Parathyroid adenoma (tissue), 2 donors: ENCODE data around the gene CAT.
A peak's percentile ranks its signal among the peaks of the same experiment; 100 is the strongest.

ENCODE experiments used
- H2AFZ ChIP-seq: fragments of 300-600 bp; sonication (generic); one replicate; pipeline ENCODE4 v1.7.0; 2017; ENCODE audit warnings: antibody characterized with exemption, mild to moderate bottlenecking
- H3K27ac ChIP-seq: fragments of 300-600 bp; sonication (generic); one replicate; pipeline ENCODE4 v1.7.0; 2017
- H3K27me3 ChIP-seq: fragments of 300-600 bp; sonication (generic); one replicate; pipeline ENCODE4 v1.7.0; 2017; ENCODE audit warnings: low read length; ENCODE audit not compliant: control insufficient read depth, insufficient read depth
- H3K36me3 ChIP-seq: fragments of 300-600 bp; sonication (generic); one replicate; pipeline ENCODE4 v1.7.0; 2017; ENCODE audit warnings: low read length; ENCODE audit not compliant: control insufficient read depth, insufficient read depth
- H3K4me1 ChIP-seq: fragments of 300-600 bp; sonication (generic); one replicate; pipeline ENCODE4 v1.7.0; 2017; ENCODE audit warnings: control low read depth
- H3K4me2 ChIP-seq: fragments of 300-600 bp; sonication (generic); one replicate; pipeline ENCODE4 v1.7.0; 2017; ENCODE audit warnings: low read length
- H3K4me3 ChIP-seq: fragments of 300-600 bp; sonication (generic); one replicate; pipeline ENCODE4 v1.7.0; 2017; ENCODE audit warnings: low read depth, low read length
- H3K79me2 ChIP-seq: fragments of 300-600 bp; sonication (generic); one replicate; pipeline ENCODE4 v1.7.0; 2017; ENCODE audit warnings: control low read depth
- H3K9ac ChIP-seq: fragments of 300-600 bp; sonication (generic); one replicate; pipeline ENCODE4 v1.7.0; 2017; ENCODE audit warnings: mild to moderate bottlenecking
- H3K9me3 ChIP-seq: fragments of 300-600 bp; sonication (generic); one replicate; pipeline ENCODE4 v1.7.0; 2017; ENCODE audit warnings: low read length; ENCODE audit not compliant: control insufficient read depth
- TF ChIP-seq, protein P1 (sequence below): fragments of 300-600 bp; sonication (generic); IDR thresholded peaks from one replicate; pipeline ENCODE4 v1.7.0; 2017; ENCODE audit warnings: antibody characterized with exemption, mild to moderate bottlenecking
- donor health status: primary hyperparathyroidism.

Gene CAT

DNA sequence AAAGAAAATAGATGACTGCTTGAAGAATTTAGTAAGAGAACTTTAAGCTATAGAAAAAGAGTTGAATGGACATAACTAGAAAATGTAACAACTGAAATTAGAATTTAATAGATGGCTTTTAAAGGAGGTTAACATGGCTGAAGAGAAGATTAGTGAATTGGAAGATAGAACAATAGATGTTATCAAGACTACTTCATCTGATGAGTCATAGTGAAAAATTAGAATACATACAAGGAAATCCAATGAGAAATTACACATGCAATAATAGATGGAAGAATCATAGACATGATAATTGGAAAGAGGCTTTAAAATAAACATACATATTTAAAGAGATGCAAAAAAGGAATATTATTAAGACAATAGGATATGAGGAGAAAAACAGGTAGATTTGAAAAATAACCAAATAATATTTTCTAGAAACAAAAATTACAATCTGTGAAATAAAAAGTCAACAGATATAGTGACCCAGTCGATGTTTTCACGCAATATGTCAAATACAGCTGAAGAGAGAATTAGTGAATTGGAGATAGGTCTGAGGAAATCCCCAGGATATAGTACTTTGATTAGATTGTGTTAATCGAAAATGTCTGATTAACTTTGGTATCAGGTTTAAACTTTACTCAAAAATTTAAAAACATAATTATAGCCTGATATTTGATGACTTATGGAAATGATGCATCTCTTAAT is 28.2 kb downstream of the CAT start:
- TF ChIP-seq, protein P1, sequence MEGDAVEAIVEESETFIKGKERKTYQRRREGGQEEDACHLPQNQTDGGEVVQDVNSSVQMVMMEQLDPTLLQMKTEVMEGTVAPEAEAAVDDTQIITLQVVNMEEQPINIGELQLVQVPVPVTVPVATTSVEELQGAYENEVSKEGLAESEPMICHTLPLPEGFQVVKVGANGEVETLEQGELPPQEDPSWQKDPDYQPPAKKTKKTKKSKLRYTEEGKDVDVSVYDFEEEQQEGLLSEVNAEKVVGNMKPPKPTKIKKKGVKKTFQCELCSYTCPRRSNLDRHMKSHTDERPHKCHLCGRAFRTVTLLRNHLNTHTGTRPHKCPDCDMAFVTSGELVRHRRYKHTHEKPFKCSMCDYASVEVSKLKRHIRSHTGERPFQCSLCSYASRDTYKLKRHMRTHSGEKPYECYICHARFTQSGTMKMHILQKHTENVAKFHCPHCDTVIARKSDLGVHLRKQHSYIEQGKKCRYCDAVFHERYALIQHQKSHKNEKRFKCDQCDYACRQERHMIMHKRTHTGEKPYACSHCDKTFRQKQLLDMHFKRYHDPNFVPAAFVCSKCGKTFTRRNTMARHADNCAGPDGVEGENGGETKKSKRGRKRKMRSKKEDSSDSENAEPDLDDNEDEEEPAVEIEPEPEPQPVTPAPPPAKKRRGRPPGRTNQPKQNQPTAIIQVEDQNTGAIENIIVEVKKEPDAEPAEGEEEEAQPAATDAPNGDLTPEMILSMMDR, result no peak
- no peak overlapping the region for H3K9ac ChIP-seq
- no peaks in the 10 kb centered on the region for H3K4me1 ChIP-seq
- no peaks in the 10 kb centered on the region for H3K27me3 ChIP-seq
- no peaks in the 10 kb centered on the region for H3K36me3 ChIP-seq
- no peak overlapping the region for H3K27ac ChIP-seq
- H2AFZ ChIP-seq, result no peak overlapping the region
- no peak overlapping the region for H3K4me2 ChIP-seq
- H3K4me3 ChIP-seq, result no peak overlapping the region
- no peaks in the 10 kb centered on the region for H3K9me3 ChIP-seq
- no peaks in the 10 kb centered on the region for H3K79me2 ChIP-seq

DNA sequence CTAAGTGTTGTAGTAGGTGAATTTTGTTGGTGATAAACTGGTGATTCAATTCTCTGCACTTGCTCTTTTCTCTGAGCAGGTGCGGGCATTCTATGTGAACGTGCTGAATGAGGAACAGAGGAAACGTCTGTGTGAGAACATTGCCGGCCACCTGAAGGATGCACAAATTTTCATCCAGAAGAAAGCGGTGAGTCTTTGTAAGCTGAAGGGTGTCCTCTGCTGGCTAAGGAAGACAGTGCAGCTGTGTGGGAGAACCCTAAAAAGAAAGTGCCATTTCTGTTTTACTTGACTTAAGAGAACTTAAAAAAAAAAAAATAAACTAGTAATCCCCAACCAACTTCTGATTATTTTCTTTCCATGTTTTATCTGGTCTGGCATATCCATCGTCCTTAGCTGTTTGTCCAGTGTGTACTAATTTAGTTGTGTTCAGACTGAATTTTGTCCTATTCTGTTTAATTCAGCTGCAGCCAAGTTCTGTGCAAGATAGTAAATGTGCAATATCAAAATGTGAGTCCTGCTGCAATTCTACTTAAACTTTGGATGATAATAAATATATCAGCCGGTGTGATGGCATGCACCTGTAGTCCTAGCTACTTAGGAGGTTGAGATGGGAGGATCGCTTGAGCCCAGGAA is 29.6 kb downstream of the CAT start:
- Histone ChIP-seq H3K79me2 (no peaks in the 10 kb centered on the region), H3K4me2 (no peak overlapping the region), H3K9ac (no peak overlapping the region), H3K27me3 (no peaks in the 10 kb centered on the region), H3K4me3 (no peak overlapping the region), H3K36me3 (no peaks in the 10 kb centered on the region), H3K4me1 (no peaks in the 10 kb centered on the region), H3K9me3 (no peaks in the 10 kb centered on the region), H3K27ac (no peak overlapping the region), H2AFZ (no peak overlapping the region)
- TF ChIP-seq, protein P1, result peak; percentile 46

DNA sequence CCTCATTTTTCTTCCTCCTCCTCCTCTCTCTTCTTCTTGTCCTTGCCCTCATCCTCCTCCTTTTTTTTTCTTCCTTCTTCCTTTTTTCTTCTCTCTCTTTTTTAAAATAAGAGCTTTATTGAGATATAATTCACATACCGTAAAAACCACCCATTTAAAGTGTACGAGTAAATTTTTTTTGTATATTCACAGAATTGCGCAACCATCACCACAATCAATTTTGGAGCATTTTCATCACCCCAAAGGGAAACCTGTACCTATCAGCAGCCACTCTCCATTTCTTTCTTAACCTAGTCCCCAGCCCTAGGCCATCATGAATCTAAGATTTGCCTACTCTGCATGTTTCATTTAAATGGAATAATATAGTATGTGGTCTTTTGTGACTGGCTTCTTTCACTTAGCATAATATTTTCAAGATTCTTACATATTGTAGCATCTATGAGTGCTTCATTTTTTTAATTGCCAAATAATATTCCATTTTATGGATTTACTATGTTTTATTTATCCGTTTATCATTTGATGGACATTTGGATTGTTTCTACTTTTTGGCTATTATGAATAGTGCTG is 35.0 kb downstream of the CAT start:
- H3K4me1 ChIP-seq, result no peaks in the 10 kb centered on the region
- no peaks in the 10 kb centered on the region for H3K36me3 ChIP-seq
- TF ChIP-seq, protein P1, result no peak
- H3K4me3 ChIP-seq, result no peak overlapping the region
- no peak overlapping the region for H2AFZ ChIP-seq
- H3K27ac ChIP-seq, result no peak overlapping the region
- no peaks in the 10 kb centered on the region for H3K27me3 ChIP-seq
- H3K79me2 ChIP-seq, result no peaks in the 10 kb centered on the region
- H3K9ac ChIP-seq, result no peak overlapping the region
- H3K9me3 ChIP-seq, result no peaks in the 10 kb centered on the region
- no peak overlapping the region for H3K4me2 ChIP-seq

DNA sequence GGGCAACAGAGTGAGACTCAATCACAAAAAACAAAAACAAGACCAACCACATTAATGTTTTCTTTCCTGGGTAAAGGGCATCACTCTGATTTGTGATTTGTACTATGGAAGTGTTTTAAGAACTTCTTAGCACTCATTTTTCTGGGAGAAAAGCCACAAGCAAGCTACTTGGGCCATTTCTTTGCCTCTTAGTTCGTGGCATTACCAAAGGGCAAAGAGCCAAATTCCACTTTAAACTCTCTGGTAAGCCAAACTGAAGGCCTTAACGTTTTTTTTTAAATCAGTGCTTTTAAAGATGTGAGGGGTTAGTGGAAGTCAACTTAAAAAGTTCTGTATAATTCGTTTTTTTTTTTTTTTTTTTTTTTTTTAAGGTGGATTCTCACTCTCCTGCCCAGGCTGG is 36.9 kb downstream of the CAT start:
- no peaks in the 10 kb centered on the region for H3K79me2 ChIP-seq
- H3K27ac ChIP-seq, result no peak overlapping the region
- H3K9ac ChIP-seq, result no peak overlapping the region
- no peaks in the 10 kb centered on the region for H3K4me1 ChIP-seq
- no peaks in the 10 kb centered on the region for H3K27me3 ChIP-seq
- no peaks in the 10 kb centered on the region for H3K36me3 ChIP-seq
- H3K4me2 ChIP-seq, result no peak overlapping the region
- TF ChIP-seq, protein P1, result no peak
- H2AFZ ChIP-seq, result no peak overlapping the region
- H3K9me3 ChIP-seq, result no peaks in the 10 kb centered on the region
- no peak overlapping the region for H3K4me3 ChIP-seq
